Stimulated activated CD4-positive, alpha-beta T cell treated with anti-CD3 and anti-CD28 coated beads, Interleukin-15, amount 100 ng/mL, for 24 hours (primary cell): Measurements from ENCODE around the gene TRIM29.
"Not testable (repeated sequence)": the region's sequence is repeated elsewhere in the genome, so short reads cannot be mapped to it uniquely, and the experiment has no call there.

Experiments
- DNase-seq: peaks from one replicate; pipeline ENCODE4 v3.0.0-alpha.2; 2020

TRIM29 gene

GRCh38 chr11:120137611-120138521, at the start of gene TRIM29:
Gene TRIM29, minus strand, starts transcription at chr11:120138113. Its CDS starts 82 bp downstream, at chr11:120138031.
- DNase-seq = no peak

GRCh38 chr11:120186774-120187591, 49.1 kb upstream of the TRIM29 start:
- peak; percentile 37 for DNase-seq

DNA sequence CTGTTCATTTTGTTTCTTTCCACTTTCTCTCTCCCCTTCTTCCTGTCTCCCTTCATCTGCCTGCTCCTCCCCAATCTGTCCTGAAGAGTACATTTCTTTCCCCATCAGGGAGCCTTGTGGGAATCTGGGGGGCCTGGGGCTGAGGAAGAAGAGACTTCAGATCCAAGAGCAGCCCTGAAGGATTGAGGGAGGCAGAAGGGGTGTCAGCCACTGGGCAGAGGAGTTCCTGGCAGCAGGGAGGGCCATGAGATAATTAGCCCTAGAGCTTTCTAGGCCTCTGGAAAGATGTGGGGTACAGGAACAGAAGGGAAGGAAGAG, 48.5 kb upstream of the TRIM29 start:
- no peak for DNase-seq

DNA sequence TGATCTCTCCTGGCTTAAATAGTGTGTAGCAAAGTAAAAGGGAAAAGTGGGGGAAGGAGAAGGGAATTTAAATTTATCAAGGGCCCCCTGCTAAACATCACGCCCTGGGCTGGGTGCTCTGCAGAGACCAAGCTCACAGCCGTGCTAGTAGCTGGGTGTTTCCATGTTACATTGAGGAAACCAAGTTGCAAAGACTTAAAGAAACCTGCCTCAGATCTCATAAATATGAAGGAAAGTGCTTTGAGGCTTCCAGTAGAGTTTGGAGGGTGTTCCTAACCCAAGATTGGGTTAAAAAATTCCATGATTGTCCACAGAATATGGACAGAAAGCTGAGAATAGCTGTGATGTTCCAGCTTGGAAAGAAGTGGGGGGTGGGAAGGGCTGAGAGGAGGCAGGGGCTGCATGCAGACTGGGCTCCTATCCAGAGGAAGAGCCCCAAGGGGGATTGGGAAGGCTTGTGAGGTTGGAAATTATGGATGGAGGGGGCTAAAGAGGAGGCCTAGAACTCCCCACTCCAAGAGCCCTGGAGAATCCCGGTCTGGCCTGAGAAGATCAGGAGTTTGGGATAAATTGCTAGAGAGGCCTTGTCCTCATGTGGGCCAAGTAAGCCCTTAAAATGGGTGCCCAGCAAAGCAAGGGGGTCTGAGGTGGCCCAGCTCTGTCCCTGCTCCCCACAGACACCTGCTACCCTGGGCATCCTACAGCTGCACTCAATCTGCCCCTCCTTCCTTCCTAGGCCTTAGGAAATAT, 48.0 kb upstream of the TRIM29 start:
- no peak for DNase-seq

DNA sequence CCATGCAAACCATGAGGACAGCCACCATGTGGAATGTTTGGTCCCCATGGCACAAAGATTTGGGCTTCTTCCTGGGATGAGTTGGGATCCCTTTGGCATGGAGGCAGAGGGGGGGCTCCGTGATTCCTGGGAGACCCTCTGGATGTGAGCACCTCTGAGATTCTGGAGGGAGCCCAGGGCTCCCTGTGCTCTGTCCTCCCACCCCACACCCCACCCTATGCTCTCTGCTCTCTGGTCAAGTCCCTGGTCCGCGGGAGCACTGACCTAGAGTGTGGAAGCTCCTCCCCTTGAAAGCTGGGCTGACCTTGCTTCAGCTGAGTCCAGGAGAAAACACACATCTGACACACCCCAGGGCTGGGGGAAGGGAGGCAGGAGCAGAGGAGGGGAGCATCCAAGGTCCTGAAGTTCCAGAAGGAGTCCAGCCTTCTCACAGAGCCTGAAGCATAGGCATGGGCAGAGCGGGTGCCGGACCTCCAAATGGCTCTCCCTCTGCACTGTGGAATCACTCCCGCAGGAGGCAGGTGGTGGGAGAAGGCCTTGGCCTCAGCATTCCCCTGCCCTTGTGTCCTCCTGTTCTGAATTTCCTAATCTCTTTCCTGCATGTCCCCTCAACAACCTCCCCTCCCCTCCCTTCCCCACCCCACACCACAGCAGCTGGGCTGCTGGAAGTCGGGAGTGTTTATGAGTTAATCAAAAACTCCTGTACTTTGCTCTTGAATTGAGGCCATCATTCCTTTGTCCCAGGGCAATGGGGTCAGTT, 47.2 kb upstream of the TRIM29 start:
- DNase-seq = no peak

DNA sequence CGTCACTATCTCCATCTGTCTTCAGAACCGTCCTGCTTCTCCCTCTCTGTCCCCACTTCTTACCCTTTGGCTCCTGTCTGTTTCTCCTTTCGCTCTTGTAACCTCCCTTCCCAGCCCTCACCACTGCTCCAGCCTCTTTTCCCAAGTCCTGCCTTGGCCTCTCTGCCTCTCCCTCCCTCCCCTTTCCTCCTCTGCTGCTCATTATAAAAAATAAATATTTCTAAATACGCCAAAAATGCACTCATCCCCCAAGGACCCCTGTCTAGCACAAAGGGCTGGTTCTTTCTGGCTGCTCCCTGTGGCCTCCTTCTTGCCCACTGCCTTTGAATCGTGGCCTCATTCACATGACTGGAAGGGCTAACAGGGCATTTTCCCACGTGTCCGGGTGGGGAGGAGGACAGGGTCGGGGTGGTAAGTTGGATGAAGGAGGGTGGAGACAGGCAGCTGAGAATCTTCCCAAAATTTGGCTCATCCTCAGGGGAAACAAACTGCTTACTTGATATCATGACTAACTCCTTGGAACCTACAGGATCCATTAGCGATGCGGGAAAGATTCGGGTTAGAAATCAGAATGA, 46.5 kb upstream of the TRIM29 start:
- DNase-seq = no peak

- no peak for DNase-seq
These were observed 45.8 kb upstream of the TRIM29 start for GRCh38 chr11:120183701-120184141.

GRCh38 chr11:120182790-120183491, 45.0 kb upstream of the TRIM29 start:
- DNase-seq = no peak

GRCh38 chr11:120182372-120182771, 44.5 kb upstream of the TRIM29 start:
- no peak for DNase-seq

DNA sequence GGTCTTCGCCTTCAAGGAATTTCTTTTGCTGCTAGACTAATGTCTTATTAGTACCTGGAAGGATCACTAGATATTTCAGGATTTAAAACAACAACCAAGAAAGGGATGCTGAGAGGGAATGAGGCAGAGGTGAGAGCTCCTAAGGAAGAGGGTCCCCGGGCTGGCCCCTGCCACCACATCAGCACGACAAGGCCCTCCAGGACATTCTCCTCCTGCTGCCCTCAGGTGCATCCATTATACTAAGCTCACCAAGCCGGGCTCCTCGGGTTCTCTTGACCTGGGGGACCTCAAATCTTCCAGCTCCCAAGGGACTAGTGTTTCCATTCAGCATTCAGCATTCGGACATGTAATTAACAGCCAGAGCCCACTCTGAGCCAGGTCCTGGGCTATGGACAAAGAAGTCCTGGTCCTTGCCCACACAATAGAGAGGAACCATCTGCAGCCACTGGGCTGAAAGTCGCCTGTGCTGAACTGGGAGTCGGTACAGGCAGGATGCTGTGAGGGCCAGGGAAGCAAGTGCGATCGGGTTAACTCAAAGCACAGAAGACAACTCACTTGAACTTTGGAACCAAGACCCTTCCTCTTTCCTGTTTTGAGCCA, 43.6 kb upstream of the TRIM29 start:
- DNase-seq = no peak

- DNase-seq = no peak
These were observed 42.8 kb upstream of the TRIM29 start for GRCh38 chr11:120180551-120181232.

DNA sequence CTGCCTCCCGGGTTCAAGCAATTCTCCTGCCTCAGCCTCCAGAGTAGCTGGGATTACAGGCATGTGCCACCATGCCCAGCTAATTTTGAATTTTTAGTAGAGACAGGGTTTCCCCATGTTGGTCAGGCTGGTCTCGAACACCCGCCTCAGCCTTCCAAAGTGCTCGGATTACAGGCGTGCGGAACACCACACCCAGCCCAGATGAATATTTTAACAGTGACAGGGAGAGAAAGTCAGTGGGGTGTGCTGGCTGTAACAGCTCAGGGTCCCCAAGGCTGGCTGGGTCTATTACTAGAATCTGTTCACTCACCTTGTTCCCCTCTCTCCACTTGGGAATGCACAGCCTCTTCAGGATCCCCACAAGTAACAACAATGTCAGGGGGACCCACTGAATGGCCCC, 42.1 kb upstream of the TRIM29 start:
- DNase-seq = not testable (repeated sequence)

- no peak for DNase-seq
These were observed 41.3 kb upstream of the TRIM29 start for GRCh38 chr11:120179057-120179672.

- DNase-seq = no peak
These were observed 40.7 kb upstream of the TRIM29 start for GRCh38 chr11:120178561-120179056.

GRCh38 chr11:120174866-120175265, 37.0 kb upstream of the TRIM29 start:
- DNase-seq = no peak

- DNase-seq = no peak
These were observed 35.9 kb upstream of the TRIM29 start for GRCh38 chr11:120173807-120174206.

GRCh38 chr11:120173019-120173705, 35.2 kb upstream of the TRIM29 start:
- no peak for DNase-seq

- DNase-seq = peak; percentile 68
These were observed 34.4 kb upstream of the TRIM29 start for GRCh38 chr11:120172054-120172911.
